ENCODE results near the gene OR10V1. TPM values are rescaled to one million over a fixed set of nuclear protein-coding genes. Genes with fewer than 3 reads are reported as not detected.
A peak's percentile ranks its signal among the peaks of the same experiment; 100 is the strongest.

OR10V1 gene
- total RNA-seq, 1 donor from 2014 or later = not detected

GRCh38 chr11:59756845-59757244 is 43.2 kb upstream of the OR10V1 start:
- Histone ChIP-seq H3K4me1 (peaks cover 33% of the 10 kb centered on the region), H3K27ac (peak overlapping the region; percentile 96), H3K9me3 (no peaks in the 10 kb centered on the region), H3K36me3 (peaks cover 16% of the 10 kb centered on the region), H3K27me3 (ENCODE audit: low read depth) (no peaks in the 10 kb centered on the region), H3K4me3 (peak overlapping the region; percentile 98)
- no peak for TF ChIP-seq CTCF (IDR thresholded peaks at IDR 0.05)
- intact Hi-C loops (cut with DNase I) = loop anchor here (10.0 kb wide), 1 partner anchor 48 kb away; no protein-coding TSS in a partner anchor
- peak in 1 of 2 donors; percentile 34 for ATAC-seq
- peak; percentile 53 for DNase-seq

DNA sequence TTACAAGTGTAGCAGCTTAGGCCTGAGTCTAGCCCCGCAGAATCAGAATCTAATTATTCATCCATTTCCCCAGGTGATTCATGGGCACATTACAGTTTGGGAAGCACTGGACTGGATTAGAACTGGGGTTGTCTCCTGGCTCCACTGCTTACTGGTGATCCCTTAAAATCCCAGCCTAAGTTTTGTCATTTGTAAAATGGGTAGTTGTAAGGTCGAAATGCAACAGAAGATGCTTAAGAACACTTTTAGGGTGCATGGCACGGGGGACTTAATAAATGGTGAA is 42.9 kb upstream of the OR10V1 start:
- H3K9me3 ChIP-seq = no peaks in the 10 kb centered on the region
- H3K4me3 ChIP-seq = peak overlapping the region; percentile 98
- peaks cover 30% of the 10 kb centered on the region for H3K4me1 ChIP-seq
- ATAC-seq = no peak
- H3K36me3 ChIP-seq = peaks cover 16% of the 10 kb centered on the region
- H3K27me3 ChIP-seq (ENCODE audit: low read depth) = no peaks in the 10 kb centered on the region
- intact Hi-C loops (cut with DNase I) = loop anchor here (10.0 kb wide), 1 partner anchor 48 kb away; no protein-coding TSS in a partner anchor
- peak overlapping the region; percentile 96 for H3K27ac ChIP-seq
- TF ChIP-seq CTCF (IDR thresholded peaks at IDR 0.05) = no peak
- no peak for DNase-seq

DNA sequence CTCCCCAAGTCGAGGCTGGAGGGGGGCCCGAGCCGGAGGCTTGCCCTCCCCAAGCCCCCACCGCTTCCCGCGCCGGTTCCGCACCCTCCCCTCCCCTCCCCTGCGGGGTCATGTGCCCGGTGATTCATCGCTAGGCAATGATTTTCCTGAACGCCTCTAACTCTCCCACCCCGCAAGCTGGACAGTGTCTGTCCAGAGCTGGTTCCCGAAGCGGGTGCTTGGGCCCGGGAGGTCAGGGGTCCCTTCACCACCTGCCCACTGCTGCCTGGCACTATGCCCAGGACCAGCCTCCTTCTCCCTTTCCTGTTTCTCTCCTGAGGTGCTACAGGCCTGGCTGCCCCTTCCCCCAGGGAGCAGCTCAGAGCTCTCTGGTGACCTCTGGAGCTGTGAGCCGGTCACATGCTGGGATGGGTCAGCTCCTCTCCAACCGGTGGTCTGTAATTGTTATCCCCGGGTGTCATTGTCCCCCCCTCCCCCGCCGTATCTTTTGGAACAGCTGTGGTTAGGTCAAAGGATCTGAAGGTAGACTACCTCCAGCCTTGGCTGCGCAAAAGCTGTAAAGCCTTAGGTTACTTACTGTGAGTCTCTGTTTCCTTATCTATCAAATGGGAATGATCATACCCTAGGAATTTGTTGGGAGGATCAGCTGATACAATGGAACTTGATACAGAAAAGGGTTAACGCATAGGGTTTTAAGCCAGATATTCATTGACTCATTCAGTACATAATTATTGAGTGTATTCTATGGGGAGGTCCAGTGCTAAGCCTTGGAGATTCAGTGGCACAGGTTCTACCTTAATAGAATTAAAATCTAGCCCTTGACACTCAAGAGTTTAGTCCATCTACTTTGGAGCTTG is 42.3 kb upstream of the OR10V1 start:
- no peak for TF ChIP-seq CTCF (IDR thresholded peaks at IDR 0.05)
- peak; percentile 82 for DNase-seq
- peaks cover 10% of the 10 kb centered on the region for H3K36me3 ChIP-seq
- intact Hi-C loops (cut with DNase I) = loop anchor here (10.0 kb wide), 1 partner anchor 49 kb away; no protein-coding TSS in a partner anchor
- no peaks in the 10 kb centered on the region for H3K27me3 ChIP-seq (ENCODE audit: low read depth)
- H3K4me1 ChIP-seq = peaks cover 24% of the 10 kb centered on the region
- H3K27ac ChIP-seq = peak overlapping the region; percentile 96
- H3K9me3 ChIP-seq = no peaks in the 10 kb centered on the region
- peak; percentile 86 to 89 for ATAC-seq
- H3K4me3 ChIP-seq = peak overlapping the region; percentile 98

GRCh38 chr11:59754859-59755700 is 41.4 kb upstream of the OR10V1 start, which contains the start of gene STX3:
TSS of gene STX3 (plus strand) at chr11:59755376. CDS start at chr11:59755606, 230 bp downstream.
- intact Hi-C loops (cut with DNase I) = loop anchor here (10.0 kb wide), 1 partner anchor 50 kb away; no protein-coding TSS in a partner anchor
- Histone ChIP-seq H3K27ac (peak within 1 kb of the TSS; percentile 96), H3K4me1 (peaks cover 24% of the 10 kb centered on the region), H3K4me3 (peak within 1 kb of the TSS; percentile 98), H3K36me3 (peaks cover 8% of the 10 kb centered on the region), H3K9me3 (no peaks in the 10 kb centered on the region), H3K27me3 (ENCODE audit: low read depth) (no peaks in the 10 kb centered on the region)
- no peak for TF ChIP-seq CTCF (IDR thresholded peaks at IDR 0.05)
- peak; percentile 94 for ATAC-seq
- DNase-seq = peak; percentile 89

DNA sequence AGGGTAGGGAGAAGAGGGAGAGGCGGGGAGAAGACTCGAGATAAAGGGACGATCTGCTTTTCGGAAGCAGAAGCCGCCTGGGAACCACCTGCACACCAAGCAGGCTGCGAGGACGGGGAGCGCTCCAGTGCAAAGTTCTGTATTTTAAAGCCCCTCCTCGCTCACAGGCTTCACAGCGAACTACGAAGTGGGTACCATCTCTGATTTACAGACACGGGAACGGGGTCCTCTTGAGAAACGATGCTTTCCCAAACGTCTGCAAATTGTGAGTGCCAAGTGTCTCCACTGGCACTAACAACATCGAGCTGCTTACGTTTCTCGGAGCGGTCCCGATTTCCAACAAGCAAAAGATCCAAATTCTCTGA is 40.8 kb upstream of the OR10V1 start:
- peak overlapping the region; percentile 96 for H3K27ac ChIP-seq
- intact Hi-C loops (cut with DNase I) = loop anchor here (10.0 kb wide), 1 partner anchor 50 kb away; no protein-coding TSS in a partner anchor
- peaks cover 24% of the 10 kb centered on the region for H3K4me1 ChIP-seq
- peak overlapping the region; percentile 98 for H3K4me3 ChIP-seq
- no peaks in the 10 kb centered on the region for H3K27me3 ChIP-seq (ENCODE audit: low read depth)
- peak in 1 of 2 donors; percentile 14 for ATAC-seq
- no peak for TF ChIP-seq CTCF (IDR thresholded peaks at IDR 0.05)
- DNase-seq = peak; percentile 50
- H3K36me3 ChIP-seq = peaks cover 8% of the 10 kb centered on the region
- no peaks in the 10 kb centered on the region for H3K9me3 ChIP-seq

Data from lower lobe of right lung (tissue), 2 donors.